ENCODE data around the gene TTR. TPM values are rescaled to one million over a fixed set of nuclear protein-coding genes. Genes with fewer than 3 reads are reported as not detected.

The TTR gene
- total and polyA plus RNA-seq, 2 experiments from 2014 or later = not detected

GRCh38 chr18:31563778-31564177, 27.9 kb upstream of the TTR start:
- no peak for ATAC-seq

GRCh38 chr18:31565345-31565744, 26.3 kb upstream of the TTR start:
- H3K4me3 Mint-ChIP-seq = no peak overlapping the region
- no peak overlapping the region for H3K27ac ChIP-seq (ENCODE audit: low read depth)
- ATAC-seq = no peak
- TF ChIP-seq ZNF462 (CRISPR knock-in tag; IDR thresholded peaks at IDR 0.05) (no peak), ZNF114 (CRISPR knock-in tag; IDR thresholded peaks at IDR 0.05) (no peak), STAT1 (IDR thresholded peaks at IDR 0.05; ENCODE audit: unreplicated experiment) (no peak), EZH2 (IDR thresholded peaks at IDR 0.05; ENCODE audit: low read depth, unreplicated experiment) (no peak), REST (IDR thresholded peaks at IDR 0.05; ENCODE audit: unreplicated experiment) (no peak)
- TF ChIP-seq, protein P1, sequence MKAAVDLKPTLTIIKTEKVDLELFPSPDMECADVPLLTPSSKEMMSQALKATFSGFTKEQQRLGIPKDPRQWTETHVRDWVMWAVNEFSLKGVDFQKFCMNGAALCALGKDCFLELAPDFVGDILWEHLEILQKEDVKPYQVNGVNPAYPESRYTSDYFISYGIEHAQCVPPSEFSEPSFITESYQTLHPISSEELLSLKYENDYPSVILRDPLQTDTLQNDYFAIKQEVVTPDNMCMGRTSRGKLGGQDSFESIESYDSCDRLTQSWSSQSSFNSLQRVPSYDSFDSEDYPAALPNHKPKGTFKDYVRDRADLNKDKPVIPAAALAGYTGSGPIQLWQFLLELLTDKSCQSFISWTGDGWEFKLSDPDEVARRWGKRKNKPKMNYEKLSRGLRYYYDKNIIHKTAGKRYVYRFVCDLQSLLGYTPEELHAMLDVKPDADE (IDR thresholded peaks at IDR 0.05) = no peak

More at GRCh38 chr18:31563778-31564177, 27.9 kb upstream of the TTR start:
- no peaks in the 10 kb centered on the region for H3K36me3 ChIP-seq (ENCODE audit: insufficient read depth)
- Mint-ChIP-seq H3K4me1 (no peaks in the 10 kb centered on the region; the same call in 2 of the 3 replicates), H3K4me3 (no peak overlapping the region), H3K27me3 (ENCODE audit: insufficient read depth, low read depth, poor library complexity) (peaks cover 5% of the 10 kb centered on the region), H3K36me3 (ENCODE audit: low read depth) (no peaks in the 10 kb centered on the region), H3K27ac (no peak overlapping the region), H3K9me3 (no peaks in the 10 kb centered on the region)
- no peaks in the 10 kb centered on the region for H3K27me3 ChIP-seq (ENCODE audit: insufficient read depth)
- H3K4me3 ChIP-seq = no peak overlapping the region
- H4K20me1 ChIP-seq (replicated peaks; ENCODE audit: insufficient read depth) = no peaks in the 10 kb centered on the region
- no peaks in the 10 kb centered on the region for H3K9me2 ChIP-seq (ENCODE audit: insufficient read depth)
- H3K79me2 ChIP-seq (replicated peaks; ENCODE audit: insufficient read depth) = no peaks in the 10 kb centered on the region
- no peak for DNase-seq (ENCODE audit: low spot score)
- H2AFZ ChIP-seq = no peak overlapping the region
- H3F3A ChIP-seq (replicated peaks; ENCODE audit: low read depth) = no peaks in the 10 kb centered on the region
- H3K27ac ChIP-seq (ENCODE audit: low read depth) = no peak overlapping the region
- no peaks in the 10 kb centered on the region for H3K4me1 ChIP-seq (ENCODE audit: insufficient read depth)
- TF ChIP-seq, protein P2, sequence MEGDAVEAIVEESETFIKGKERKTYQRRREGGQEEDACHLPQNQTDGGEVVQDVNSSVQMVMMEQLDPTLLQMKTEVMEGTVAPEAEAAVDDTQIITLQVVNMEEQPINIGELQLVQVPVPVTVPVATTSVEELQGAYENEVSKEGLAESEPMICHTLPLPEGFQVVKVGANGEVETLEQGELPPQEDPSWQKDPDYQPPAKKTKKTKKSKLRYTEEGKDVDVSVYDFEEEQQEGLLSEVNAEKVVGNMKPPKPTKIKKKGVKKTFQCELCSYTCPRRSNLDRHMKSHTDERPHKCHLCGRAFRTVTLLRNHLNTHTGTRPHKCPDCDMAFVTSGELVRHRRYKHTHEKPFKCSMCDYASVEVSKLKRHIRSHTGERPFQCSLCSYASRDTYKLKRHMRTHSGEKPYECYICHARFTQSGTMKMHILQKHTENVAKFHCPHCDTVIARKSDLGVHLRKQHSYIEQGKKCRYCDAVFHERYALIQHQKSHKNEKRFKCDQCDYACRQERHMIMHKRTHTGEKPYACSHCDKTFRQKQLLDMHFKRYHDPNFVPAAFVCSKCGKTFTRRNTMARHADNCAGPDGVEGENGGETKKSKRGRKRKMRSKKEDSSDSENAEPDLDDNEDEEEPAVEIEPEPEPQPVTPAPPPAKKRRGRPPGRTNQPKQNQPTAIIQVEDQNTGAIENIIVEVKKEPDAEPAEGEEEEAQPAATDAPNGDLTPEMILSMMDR (conservative IDR thresholded peaks at IDR 0.05; ENCODE audit: low read depth in 2 of 2) = peak in 1 of 2 experiments; percentile 31; a peak in 2 of 4 replicates
- TF ChIP-seq POLR2AphosphoS5 (IDR thresholded peaks at IDR 0.05; ENCODE audit: low read depth) = no peak
- no peak overlapping the region for H3K4me2 ChIP-seq

More at GRCh38 chr18:31565345-31565744, 26.3 kb upstream of the TTR start:
- Histone ChIP-seq H3K4me3 (no peak overlapping the region), H3K4me1 (ENCODE audit: insufficient read depth) (no peaks in the 10 kb centered on the region), H3K27me3 (ENCODE audit: insufficient read depth) (no peaks in the 10 kb centered on the region), H3K4me2 (no peak overlapping the region), H2AFZ (no peak overlapping the region), H4K20me1 (replicated peaks; ENCODE audit: insufficient read depth) (no peaks in the 10 kb centered on the region), H3F3A (replicated peaks; ENCODE audit: low read depth) (no peaks in the 10 kb centered on the region), H3K36me3 (ENCODE audit: insufficient read depth) (no peaks in the 10 kb centered on the region), H3K79me2 (replicated peaks; ENCODE audit: insufficient read depth) (no peaks in the 10 kb centered on the region), H3K9me2 (ENCODE audit: insufficient read depth) (no peaks in the 10 kb centered on the region)
- peaks cover 5% of the 10 kb centered on the region for H3K27me3 Mint-ChIP-seq (ENCODE audit: insufficient read depth, low read depth, poor library complexity)
- no peaks in the 10 kb centered on the region; the same call in 2 of the 3 replicates for H3K4me1 Mint-ChIP-seq
- no peaks in the 10 kb centered on the region for H3K36me3 Mint-ChIP-seq (ENCODE audit: low read depth)
- no peaks in the 10 kb centered on the region for H3K9me3 Mint-ChIP-seq
- no peak overlapping the region for H3K27ac Mint-ChIP-seq
- no peak for DNase-seq (ENCODE audit: low spot score)
